Muscle layer of duodenum (tissue), 2 donors: ENCODE results near the gene SDCCAG8.

ENCODE experiments used
- H3K27ac ChIP-seq: one replicate; pipeline ENCODE4 v1.7.0; 2013; ENCODE audit warnings: mild to moderate bottlenecking, low read length
- H3K27me3 ChIP-seq: one replicate; pipeline ENCODE4 v1.7.0; 2013; ENCODE audit warnings: low read depth, mild to moderate bottlenecking, control low read depth, low read length
- H3K36me3 ChIP-seq, 2 donors: one replicate each; pipeline ENCODE4 v1.7.0; 2013; ENCODE audit warnings: low read length in 2 of 2, control low read depth in 1 of 2, mild to moderate bottlenecking in 1 of 2; ENCODE audit not compliant: insufficient read depth in 2 of 2, control insufficient read depth in 1 of 2
- H3K4me1 ChIP-seq, 2 donors: one replicate each; pipeline ENCODE4 v1.7.0; 2013; ENCODE audit warnings: low read length in 2 of 2, mild to moderate bottlenecking in 2 of 2, control low read depth in 1 of 2, moderate library complexity in 1 of 2; ENCODE audit not compliant: insufficient read depth in 2 of 2, control insufficient read depth in 1 of 2
- H3K4me3 ChIP-seq, 2 donors: one replicate each; pipeline ENCODE4 v1.7.0; 2013; ENCODE audit warnings: low read length in 2 of 2, low read depth in 1 of 2, mild to moderate bottlenecking in 1 of 2
- H3K9me3 ChIP-seq, 2 donors: one replicate each; pipeline ENCODE4 v1.7.0; 2013; ENCODE audit warnings: low read length in 2 of 2, control low read depth in 1 of 2, mild to moderate bottlenecking in 1 of 2; ENCODE audit not compliant: control insufficient read depth in 1 of 2
- donor health status: healthy.

Gene SDCCAG8

GRCh38 chr1:243493156-243494129 is 237.6 kb downstream of the SDCCAG8 start:
- H3K27me3 ChIP-seq = no peaks in the 10 kb centered on the region
- H3K4me3 ChIP-seq = no peak overlapping the region
- no peaks in the 10 kb centered on the region for H3K9me3 ChIP-seq
- H3K4me1 ChIP-seq = peaks cover 0 to 37% of the 10 kb centered on the region in 2 donors
- peaks cover 4 to 11% of the 10 kb centered on the region in 2 donors for H3K36me3 ChIP-seq
- H3K27ac ChIP-seq = no peak overlapping the region

- peaks cover 0 to 29% of the 10 kb centered on the region in 2 donors for H3K4me1 ChIP-seq
- no peaks in the 10 kb centered on the region for H3K9me3 ChIP-seq
- peak overlapping the region; percentile 67 for H3K27ac ChIP-seq
- H3K4me3 ChIP-seq = no peak overlapping the region
- H3K36me3 ChIP-seq = peaks cover 3 to 10% of the 10 kb centered on the region in 2 donors
- H3K27me3 ChIP-seq = no peaks in the 10 kb centered on the region
Measured at GRCh38 chr1:243494741-243495431, 239.0 kb downstream of the SDCCAG8 start.

- H3K9me3 ChIP-seq = no peaks in the 10 kb centered on the region
- H3K4me1 ChIP-seq = peaks cover 0 to 22% of the 10 kb centered on the region in 2 donors
- H3K4me3 ChIP-seq = no peak overlapping the region
- peaks cover 0 to 10% of the 10 kb centered on the region in 2 donors for H3K36me3 ChIP-seq
- no peaks in the 10 kb centered on the region for H3K27me3 ChIP-seq
- peak overlapping the region; percentile 67 for H3K27ac ChIP-seq
Measured at GRCh38 chr1:243495442-243496186, 239.8 kb downstream of the SDCCAG8 start.

- no peaks in the 10 kb centered on the region for H3K27me3 ChIP-seq
- H3K27ac ChIP-seq = peak overlapping the region; percentile 67
- peaks cover 0 to 17% of the 10 kb centered on the region in 2 donors for H3K4me1 ChIP-seq
- H3K36me3 ChIP-seq = peaks cover 3 to 10% of the 10 kb centered on the region in 2 donors
- no peaks in the 10 kb centered on the region for H3K9me3 ChIP-seq
- no peak overlapping the region for H3K4me3 ChIP-seq
Measured at GRCh38 chr1:243496187-243496646, 240.4 kb downstream of the SDCCAG8 start.

- Histone ChIP-seq H3K4me3 (no peak overlapping the region), H3K9me3 (no peaks in the 10 kb centered on the region), H3K27me3 (no peaks in the 10 kb centered on the region), H3K27ac (peak overlapping the region; percentile 67), H3K36me3 (peaks cover 5 to 10% of the 10 kb centered on the region in 2 donors), H3K4me1 (peaks cover 0 to 12% of the 10 kb centered on the region in 2 donors)
Measured at GRCh38 chr1:243496806-243497205, 241.0 kb downstream of the SDCCAG8 start.

- H3K4me1 ChIP-seq = peaks cover 0 to 11% of the 10 kb centered on the region in 2 donors
- H3K4me3 ChIP-seq = no peak overlapping the region
- no peak overlapping the region for H3K27ac ChIP-seq
- peaks cover 5 to 15% of the 10 kb centered on the region in 2 donors for H3K36me3 ChIP-seq
- H3K27me3 ChIP-seq = no peaks in the 10 kb centered on the region
- H3K9me3 ChIP-seq = no peaks in the 10 kb centered on the region
Measured at GRCh38 chr1:243497939-243498681, 242.3 kb downstream of the SDCCAG8 start.

GRCh38 chr1:243499248-243499647 is 243.4 kb downstream of the SDCCAG8 start:
- Histone ChIP-seq H3K27me3 (no peaks in the 10 kb centered on the region), H3K4me3 (no peak overlapping the region)

GRCh38 chr1:243499711-243500110 is 243.9 kb downstream of the SDCCAG8 start:
- no peak overlapping the region for H3K27ac ChIP-seq
- no peaks in the 10 kb centered on the region for H3K27me3 ChIP-seq
- H3K36me3 ChIP-seq = peaks cover 5 to 17% of the 10 kb centered on the region in 2 donors
- no peak overlapping the region for H3K4me3 ChIP-seq
- no peaks in the 10 kb centered on the region for H3K9me3 ChIP-seq
- H3K4me1 ChIP-seq = peaks cover 0 to 11% of the 10 kb centered on the region in 2 donors

More at GRCh38 chr1:243499248-243499647, 243.4 kb downstream of the SDCCAG8 start:
- Histone ChIP-seq H3K9me3 (no peaks in the 10 kb centered on the region), H3K27ac (no peak overlapping the region), H3K4me1 (peaks cover 0 to 11% of the 10 kb centered on the region in 2 donors), H3K36me3 (peaks cover 5 to 15% of the 10 kb centered on the region in 2 donors)

GRCh38 chr1:243500512-243500911 is 244.7 kb downstream of the SDCCAG8 start:
- Histone ChIP-seq H3K27me3 (no peaks in the 10 kb centered on the region), H3K36me3 (peaks cover 5 to 23% of the 10 kb centered on the region in 2 donors), H3K27ac (no peak overlapping the region), H3K4me3 (no peak overlapping the region), H3K9me3 (no peaks in the 10 kb centered on the region), H3K4me1 (peaks cover 0 to 10% of the 10 kb centered on the region in 2 donors)

GRCh38 chr1:243501002-243501401 is 245.2 kb downstream of the SDCCAG8 start:
- Histone ChIP-seq H3K27me3 (no peaks in the 10 kb centered on the region), H3K36me3 (peaks cover 5 to 23% of the 10 kb centered on the region in 2 donors), H3K9me3 (no peaks in the 10 kb centered on the region), H3K4me3 (no peak overlapping the region), H3K4me1 (peaks cover 0 to 6% of the 10 kb centered on the region in 2 donors), H3K27ac (no peak overlapping the region)
